ENCODE measurements around the gene MIPOL1.

MIPOL1 gene

DNA sequence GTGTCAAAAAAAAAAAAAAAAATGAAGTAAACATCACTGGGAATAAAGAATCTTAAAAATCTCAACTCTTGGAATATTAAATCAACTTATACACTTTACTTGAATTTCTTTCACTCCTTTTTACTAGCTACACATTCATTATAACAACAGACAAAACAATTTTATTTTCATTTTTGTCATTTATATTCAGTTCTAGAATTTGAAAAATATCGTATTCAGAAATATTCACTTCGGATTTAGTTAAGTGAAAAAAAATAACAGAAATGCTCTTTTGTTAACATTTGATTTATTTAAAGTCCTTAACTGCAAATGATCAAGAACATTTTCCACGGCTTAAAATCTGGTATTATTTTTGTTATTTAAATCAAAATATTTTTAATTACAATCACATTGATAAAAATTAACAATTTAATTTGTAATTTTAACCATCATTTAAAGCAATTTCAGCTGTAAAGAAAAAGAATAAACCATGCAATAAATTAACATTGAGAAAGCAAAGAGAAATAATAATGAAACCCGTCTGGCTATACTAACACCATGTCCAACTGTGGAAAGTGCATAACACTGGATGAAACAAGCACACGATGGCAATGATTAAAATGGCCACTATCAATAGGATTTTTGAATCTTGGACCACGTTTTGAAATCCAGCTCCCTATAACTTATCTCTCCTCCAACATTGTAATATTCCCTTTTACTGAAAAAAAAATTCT lies 392.1 kb downstream of the MIPOL1 start:
- DNase-seq: no peak

DNA sequence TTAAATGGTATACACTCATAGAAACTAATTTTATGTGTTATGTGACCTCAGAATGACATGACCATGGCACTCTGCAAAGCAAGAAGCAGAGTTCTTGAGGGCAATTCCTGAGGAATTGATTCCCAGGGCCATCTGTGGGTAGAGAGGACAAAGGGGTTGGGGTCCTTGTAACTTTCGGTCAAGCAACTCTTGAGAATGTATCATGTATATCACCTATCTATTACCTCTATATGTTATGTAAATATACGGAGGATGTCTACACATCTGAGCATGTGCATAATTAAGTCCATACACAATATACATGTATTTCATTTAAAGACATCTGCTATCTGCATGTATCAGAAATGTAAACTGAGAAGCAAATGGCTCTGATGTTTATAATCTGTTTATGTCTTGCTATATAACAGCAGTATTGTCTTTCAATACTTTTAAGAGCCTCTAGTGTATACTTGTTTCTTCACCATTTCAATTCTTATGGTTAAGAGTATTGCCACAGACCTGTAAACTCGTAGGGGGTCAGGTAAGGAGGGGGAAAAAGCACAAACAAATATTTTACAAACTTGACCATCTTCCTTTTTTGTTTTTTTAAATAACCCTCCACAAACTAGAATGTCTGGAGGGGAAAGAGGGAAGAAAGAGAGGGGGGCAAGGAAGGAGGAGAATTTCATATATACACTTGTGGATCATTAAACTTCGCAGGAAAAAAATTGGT lies 392.8 kb downstream of the MIPOL1 start:
- no peak for DNase-seq

DNA sequence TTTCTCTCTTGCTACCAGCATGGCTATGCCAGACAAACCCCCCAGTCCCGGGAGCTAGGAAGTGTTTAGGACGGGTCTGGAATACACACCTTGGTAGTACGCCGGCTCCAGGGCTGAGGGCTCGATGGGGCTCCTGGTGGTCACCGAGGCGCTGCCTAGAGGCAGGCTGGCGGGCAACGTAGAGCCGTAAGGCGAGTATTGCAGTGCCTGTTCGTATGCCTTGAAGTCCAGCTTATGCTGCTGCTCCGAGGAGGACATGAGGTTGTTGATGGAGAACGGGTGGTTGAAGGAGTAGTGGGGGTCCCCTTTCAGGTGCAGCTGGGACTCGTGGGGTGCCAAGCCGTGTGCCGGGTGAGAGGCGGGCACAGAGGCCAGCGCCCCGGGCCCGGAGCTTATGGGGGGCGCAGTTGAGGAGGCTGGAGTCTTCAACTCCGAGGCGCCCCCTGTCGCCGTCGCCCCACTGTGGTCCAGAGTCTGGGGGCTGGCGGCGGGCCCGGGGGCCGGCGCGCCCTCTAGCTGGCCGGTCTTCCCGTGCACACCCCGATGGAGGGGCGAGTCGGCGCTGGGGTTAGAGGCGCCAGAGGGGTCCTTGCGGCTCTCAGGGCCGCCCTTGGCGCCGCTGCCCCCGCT lies 393.7 kb downstream of the MIPOL1 start:
- DNase-seq: no peak

DNA sequence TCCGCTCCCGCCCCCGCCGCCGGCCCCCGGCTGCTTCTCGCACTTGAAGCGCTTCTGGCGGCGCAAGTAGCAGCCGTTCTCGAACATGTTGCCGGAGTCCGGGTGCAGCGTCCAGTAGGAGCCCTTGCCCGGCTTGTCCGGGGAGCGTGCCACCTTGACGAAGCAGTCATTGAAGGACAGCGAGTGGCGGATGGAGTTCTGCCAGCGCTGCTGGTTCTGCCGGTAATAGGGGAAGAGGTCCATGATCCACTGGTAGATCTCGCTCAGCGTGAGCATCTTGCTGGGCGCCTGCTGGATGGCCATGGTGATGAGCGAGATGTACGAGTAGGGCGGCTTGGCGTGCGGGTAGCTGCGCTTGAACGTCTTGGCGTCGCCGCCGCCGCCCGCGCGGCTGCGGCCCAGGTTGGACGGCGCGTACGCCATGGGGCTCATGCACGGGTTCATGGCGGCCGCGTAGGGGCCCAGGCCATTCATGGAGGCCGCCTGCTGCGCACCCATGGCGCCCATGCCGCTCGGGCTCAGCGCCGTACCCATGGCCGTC lies 394.3 kb downstream of the MIPOL1 start:
- no peak for DNase-seq

DNA sequence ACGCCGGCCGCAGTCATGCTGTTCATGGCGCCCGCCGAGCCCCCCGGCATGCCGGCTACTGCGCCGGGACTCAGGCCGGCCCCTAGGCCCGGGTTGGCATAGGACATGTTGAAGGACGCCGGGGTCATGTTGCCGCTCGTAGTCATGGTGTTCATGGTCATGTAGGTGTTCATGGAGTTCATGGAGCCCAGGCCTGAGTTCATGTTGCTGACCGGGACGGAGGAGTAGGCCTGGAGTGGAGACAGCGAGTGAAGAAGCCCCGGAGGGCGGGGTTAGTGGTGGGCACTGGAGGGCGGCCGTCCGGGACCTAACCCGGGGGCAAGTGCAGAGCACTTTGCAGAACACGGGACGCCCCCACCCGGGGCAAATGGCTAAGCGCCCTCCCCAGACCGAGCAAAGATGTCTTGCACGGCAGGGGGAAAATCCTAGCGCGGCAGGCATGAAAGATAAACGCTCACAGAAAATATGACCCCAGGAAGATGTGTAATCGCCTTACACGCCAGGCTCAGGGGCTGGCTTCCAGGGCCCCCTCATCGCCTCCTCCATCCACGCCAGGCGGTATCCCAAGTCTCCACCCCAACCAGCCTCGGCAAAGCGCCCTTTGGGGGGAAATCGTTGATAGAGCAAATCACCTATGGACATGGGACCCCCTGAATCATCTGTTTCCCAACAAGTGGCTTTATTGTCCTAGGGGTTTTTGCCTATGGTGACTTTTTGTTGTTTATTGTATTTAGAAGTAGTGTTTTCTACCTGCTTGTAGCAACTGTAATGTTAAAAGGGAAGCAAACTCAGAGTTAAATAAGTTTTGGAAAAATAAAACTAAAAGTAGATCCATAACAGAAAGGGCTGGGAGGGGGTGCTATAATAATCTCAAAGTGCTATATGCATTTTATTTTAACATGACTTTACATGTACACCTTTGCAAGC lies 395.0 kb downstream of the MIPOL1 start:
- no peak for DNase-seq

DNA sequence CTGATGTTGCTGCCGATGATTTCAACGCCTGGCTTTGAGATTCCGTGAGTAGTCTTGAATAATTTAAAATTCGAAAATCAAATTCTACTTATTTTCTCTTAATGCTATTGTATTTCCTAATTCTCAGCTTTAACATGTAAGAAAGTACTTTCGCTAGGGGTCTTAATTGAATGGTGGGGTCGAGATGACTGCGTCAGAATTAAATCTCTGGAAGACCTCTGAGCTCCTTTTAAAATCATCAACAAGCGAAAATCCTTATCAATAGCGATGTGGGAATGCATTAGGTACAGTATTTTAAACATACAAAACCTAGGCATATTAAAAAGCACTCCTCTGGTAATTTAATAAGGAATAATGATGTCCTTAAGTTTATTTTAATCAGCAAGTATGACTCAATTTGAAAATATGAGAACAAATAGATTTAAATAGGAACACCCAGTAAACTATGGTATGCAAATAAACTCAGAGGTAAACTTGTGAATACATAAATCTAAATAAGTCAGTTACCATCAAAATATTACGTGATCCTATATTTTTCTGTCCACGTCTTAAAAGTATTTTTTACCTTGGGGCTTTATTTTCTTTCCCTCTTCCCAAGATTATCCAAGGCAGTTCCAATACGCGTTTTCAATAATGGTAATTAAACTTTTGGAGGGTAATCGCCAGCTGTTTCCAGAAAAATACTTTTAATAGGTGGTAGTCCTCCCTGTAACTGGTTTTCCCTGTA lies 395.9 kb downstream of the MIPOL1 start:
- DNase-seq: no peak

DNA sequence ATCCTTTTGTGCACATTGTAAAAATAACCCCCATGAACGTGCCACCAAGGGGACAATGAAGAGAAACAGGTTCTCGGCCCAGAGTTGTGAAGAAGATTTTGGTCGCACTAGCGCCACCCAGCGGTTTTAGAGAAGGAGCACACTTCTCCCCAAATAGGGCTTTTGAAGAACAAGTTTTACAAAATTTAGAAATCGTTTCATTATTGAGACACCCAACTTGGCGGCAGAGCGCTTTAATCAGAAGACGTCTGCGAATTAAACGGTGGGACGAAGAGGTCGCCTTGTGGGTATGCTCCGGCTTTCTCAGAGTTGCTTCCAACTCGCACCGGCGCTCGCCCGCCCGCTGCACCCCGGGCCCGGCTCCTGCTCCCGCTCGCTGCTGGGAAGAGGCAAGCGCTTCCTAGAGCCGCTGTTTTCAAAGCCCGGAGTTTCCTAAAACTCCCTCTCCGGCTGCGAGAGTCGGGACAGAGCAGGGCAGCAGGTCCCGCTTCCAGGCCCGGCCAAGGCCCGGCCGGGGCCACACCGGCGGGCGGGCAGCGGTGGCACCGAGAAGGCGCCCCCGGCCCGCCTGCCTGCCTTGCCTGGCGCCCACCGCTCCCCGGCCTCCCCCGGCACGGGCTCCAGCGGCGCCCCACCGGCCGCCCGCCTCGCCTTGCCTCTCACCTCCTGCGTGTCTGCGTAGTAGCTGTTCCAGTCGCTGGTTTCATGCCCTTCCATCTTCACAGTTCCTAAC lies 396.7 kb downstream of the MIPOL1 start:
- no peak for DNase-seq

DNA sequence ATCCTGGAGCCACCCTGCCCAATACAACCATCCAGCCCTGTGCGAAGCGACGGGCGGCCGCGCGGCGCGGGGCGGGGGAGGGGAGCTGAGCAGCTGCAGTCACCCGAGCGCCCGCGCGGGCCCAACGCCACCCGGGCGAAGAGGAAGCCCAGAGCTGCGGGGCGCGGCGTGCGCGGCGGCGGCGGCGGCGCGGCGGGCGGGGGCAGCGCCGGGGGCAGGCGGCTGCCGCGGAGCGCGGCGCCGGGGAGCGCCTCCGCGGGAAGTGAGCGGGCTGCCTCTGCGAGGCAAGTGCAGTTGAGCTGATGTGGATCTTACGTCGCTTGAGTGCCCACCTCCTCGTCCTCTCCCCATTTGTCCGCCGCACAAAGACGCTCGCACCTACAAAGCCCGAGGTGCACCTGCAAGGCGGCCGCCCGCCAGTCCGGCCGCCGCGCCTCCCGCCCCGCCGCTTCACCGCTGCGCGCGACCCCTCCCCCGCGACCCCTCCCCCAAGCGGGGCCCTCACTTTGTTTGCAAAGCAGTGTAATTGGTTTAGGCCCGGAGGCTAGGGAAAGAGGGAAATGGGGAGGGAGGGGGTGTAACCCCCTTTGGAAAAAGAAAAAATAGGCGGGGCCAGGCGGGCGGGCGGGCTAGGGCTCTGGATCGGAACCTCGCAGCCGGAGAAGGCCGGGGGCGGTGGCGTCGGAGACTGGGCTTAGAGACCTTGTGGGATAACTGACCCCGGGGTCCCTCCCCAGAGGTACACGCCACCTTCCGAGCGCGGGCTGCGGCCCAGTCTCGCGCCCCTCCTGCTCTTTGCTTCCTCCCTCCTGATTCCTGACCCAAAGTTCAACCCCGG lies 397.5 kb downstream of the MIPOL1 start, which contains the start of the genes FOXA1 and TTC6:
Gene FOXA1, minus strand, starts transcription at position 279 of the 838 bp plus-strand sequence. Its CDS starts 277 bp downstream, at position 2.
Gene TTC6, plus strand, starts transcription at position 659 of the 838 bp plus-strand sequence. CDS start 26,436 bp downstream, outside the sequence.
- no peak for DNase-seq

DNA sequence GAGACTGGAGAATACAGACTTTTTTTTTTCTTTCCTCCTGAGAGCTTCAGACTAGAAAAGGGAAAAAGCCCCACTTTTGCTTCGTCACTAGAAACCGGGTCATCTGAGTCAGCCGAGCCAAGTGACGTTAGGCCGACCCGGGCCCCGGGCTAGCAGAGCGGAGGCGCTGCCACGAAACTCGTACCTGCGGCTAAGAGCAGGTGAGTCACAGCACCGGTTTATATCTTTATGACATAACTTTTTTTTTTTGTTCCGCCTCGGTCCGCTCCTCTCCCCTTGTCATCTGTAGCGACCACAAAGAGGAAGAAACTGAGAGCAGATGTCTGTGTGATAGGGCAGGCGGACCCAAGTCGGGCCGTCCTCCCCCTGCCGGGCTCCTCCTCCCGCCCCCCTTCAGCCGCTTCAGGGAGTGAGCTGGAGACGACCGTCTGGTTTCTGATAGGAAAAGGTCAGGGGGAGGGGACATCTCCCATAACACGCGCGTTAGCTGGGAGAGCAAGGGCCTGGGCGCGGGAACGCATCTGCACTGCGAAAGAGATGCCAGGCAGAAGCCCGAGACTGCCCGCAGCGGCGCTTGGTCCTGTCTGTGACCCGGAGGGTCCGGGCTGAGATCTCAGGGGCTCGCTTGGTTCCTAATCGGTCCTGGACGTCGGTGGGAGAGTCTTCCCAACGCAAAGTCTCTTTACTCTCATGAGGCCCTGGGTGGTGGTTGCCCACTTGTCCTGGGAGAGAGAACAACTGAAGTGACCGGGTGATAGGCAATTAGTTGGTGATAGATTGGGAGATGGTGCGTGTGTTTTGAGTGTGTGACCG lies 398.3 kb downstream of the MIPOL1 start:
- no peak for DNase-seq

DNA sequence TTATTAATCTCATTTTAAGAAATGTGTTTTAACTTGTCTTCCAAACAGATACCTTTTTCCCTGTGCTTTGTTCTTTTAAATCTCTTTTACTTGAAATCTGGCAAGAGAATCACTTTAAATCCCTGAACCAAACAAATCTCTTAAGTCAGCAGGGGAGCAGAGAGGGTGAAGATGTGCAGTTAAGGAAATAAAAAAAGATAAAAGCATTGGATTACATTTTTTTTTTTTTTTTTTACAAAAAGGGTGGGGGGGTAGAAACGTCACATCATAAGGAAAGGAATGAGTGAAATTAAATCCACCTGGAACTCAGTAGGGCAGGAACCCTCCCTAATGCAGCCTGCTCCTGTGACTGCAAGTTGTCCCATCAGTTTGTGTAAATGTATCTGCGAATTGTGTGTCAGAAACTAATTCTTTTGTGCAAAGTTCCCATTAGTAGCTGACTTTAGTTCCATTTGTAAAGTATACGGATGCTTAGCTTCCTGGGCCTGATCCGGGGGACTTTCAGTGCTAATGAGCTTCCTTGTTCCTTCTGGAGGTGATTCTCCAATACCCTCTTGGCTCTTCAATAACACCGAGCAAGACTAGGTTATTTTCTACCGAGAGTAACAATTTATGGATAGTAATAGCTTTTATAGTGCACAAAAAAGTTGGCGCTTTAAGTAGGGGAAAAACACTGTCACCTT lies 399.2 kb downstream of the MIPOL1 start:
- DNase-seq: no peak

DNA sequence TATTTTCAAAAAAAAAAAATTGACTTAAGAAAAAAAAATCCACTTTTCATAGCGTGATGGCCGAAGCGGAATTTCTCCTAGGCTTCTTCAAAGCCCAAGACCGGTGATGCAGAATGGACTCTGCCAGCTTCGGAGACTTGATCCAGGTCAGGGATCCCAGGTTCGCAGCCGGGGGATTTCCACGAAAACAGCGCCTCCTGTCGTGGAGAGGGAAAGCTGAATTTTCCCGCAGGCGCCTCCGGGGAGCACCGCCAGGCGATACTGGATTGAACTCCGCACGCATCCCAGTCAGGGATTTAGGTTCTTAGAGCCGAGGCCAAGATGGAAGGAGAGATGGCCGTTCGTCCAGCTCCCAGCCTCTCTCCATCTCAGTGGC lies 399.8 kb downstream of the MIPOL1 start:
- no peak for DNase-seq

DNA sequence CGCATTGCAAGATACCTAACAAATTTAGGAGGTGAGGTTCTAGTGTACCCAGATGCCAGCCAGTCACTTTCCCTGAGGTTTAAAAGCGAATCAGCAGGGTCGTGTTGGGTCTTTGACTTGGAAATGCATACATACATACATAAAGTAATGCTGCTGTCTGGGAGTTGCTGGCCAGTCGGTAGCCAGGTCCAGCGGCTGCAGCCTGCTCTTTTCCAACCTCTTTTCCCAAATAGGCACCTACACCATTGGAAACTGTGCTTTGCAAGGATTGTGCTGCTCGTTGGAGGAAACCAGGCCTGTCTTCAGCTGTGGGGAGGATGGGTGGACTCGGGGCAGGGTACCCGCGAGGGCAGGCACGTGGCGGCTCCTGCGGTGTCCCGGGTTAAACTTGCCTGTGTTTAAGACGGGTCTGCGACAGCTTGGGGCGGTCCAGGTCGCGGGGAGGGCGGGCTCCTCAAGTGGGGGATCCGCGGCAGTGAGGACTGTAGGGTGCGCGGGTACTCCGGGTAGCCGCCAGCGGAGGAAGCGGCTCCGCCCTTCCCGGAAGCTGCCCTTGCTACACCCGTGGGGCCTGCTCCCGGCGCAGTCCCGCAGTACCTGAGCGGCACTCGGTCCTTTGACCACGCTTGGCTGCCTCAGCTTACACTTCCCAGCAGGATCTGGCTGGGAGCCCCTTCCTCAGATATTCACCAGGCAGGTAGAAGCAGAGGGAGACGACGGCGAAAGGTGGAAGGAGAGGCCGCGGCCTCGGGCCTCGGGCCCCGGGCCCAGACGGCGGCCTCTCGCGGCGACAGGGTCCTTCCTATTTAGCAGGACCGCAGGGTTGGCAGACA lies 400.4 kb downstream of the MIPOL1 start:
- DNase-seq: no peak

DNA sequence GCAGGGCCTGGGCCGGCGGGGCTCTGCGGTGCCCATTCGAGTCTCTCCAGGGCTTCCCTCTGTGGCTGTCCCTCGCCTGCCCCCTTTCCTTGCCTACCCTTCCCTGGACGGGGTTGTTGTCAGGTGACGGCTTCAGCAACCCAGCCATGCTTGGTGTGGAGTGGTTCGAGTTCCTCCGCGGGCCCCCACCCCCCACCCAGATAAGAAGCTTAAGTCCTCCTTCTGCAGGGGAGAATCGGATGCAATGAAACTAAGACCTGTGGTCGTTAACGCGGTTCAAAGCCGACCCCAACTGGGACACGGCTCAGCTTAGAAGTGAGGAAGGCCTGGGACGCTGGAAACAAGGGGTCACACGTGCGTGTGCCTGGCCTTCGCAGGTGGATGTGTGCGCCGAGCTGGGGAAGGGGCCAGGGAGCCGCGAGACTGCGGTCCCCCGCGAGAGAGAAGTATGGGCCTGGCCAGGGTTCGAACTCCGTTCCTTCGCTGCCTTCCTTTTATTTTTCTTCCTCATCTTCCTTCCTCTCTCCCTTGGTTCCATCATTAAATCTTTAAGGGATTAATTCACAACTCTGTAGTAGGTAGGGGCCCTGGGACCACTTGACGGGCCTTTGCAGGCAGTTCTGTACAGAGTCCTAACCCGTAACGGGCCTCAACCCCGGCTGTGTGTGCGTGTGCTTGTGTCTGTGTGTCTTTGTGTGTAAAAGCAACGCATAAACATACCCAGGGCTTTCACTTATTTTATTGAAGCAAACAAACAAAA lies 401.2 kb downstream of the MIPOL1 start:
- no peak for DNase-seq

DNA sequence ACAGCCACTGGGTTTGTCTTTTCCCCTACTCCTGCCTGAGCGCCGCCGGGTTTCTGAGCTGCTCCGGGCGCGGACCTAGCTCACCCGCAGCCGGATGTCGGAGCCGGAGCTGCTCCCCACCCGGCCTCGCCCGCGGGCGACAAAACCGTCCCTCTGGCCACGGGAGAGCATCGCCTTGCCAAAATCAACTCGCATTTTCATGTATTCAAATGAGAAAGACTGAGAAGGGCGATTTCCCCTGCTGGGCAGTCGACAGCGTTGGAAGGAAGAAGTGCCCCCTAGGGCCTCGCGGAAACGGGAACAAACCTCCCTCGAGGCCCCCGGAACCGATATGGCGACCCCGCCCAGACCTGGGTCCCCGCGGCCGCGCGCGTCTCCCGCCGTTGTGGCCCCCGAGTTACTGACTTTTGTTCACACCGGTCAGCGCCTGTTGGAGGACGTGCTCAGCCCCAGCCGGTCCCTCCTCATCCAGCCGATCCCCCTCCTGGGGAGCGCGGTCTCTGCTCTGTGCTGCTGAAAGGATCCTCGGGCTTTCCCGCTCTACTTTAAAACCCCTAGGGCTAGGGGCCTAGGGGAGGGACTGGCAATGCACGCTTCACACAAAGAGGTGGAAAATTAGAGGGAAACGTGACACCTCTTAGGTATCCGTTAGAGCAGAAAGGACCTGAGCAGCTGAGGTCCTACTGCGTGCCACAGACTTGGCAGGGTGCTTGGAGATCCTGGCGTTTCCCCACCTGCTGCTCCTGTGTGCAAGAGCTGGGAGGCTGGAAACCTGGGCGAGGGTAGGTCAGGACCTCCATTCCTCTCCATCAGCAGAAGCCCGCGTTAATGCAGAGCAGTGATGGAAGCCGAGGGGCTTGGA lies 402.0 kb downstream of the MIPOL1 start:
- DNase-seq: no peak

DNA sequence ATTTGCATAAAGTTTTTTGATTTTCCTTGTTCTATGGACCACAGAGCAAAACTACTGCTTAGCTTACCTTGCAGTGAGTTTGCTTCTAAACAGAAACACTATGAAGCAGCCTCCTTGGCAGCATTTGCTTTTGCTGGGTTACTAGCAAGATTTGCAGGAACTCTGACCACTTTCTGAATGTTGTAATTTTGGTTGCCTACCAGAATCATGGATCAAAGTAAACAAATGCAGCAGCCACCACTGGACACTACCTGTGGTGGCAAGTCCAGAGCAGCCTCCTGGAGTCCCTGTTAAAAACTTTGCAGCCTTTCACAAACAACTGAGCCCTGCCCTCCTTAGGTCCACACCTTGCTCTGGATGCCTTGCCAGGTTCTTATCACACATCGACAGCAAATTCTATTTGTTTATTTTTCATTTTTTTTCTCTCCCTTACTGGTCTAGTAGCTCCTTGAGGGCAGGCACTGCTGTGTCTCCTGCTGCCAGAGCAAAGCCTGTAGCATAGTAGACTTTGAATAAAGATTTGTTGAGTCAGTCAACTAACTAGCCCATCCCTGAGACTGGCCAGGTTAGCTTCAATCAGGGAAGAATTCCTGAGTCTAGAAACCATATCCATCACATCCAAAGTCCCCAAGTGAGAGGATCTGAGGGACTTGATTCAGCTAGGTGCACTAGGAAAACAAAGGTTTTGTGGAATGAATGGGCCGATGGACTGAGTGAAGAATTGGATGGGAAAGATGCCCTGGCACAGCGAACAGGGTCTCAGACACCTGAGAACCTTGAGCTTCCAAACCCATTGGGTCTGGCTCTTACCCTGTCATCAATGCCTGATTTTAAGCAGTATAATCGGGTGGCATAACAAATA lies 403.4 kb downstream of the MIPOL1 start:
- no peak for DNase-seq

Data from CD4-positive, alpha-beta T cell treated with Interleukin-17A for 4 hours (primary cell).